MM.1S (cell line): ENCODE measurements around the gene PHACTR4.

Source experiments
- EZH2 ChIP-seq: fragments of 300-600 bp; sonication (generic); optimal IDR thresholded peaks from 2 replicates; pipeline ENCODE3; 2017; ENCODE audit warnings: low read depth, mild to moderate bottlenecking, antibody characterized with exemption, low read length, mixed read lengths
- EZH2phosphoT487 ChIP-seq: fragments of 300-600 bp; sonication (generic); IDR thresholded peaks from 2 replicates; pipeline ENCODE4 v1.6.1; 2018; ENCODE audit warnings: antibody characterized with exemption, low read length
- TF ChIP-seq, protein P1 (sequence below): fragments of 300-600 bp; sonication (generic); IDR thresholded peaks from 2 replicates; pipeline ENCODE4 v1.5.1; 2016; ENCODE audit warnings: antibody characterized with exemption, low read length, mixed read lengths

DNA sequence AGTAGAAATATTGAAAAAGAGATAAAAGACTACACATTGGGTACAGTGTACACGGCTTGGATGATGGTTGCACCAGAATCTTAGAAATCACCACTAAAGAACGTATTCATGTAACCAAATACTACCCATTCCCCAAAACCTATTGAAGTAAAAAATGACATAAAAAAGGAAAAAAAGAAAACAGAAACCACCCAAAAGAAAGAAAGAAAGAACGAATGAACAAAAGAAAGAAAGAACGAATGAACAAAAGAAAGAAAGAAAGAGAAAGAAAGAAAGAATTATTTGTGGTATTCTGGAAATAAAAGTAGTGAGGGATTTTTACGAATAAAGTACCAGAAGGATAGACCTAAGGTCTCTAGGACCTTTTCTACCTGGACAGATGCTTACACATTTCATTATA, 42.1 kb downstream of the PHACTR4 start:
- TF ChIP-seq, protein P1, sequence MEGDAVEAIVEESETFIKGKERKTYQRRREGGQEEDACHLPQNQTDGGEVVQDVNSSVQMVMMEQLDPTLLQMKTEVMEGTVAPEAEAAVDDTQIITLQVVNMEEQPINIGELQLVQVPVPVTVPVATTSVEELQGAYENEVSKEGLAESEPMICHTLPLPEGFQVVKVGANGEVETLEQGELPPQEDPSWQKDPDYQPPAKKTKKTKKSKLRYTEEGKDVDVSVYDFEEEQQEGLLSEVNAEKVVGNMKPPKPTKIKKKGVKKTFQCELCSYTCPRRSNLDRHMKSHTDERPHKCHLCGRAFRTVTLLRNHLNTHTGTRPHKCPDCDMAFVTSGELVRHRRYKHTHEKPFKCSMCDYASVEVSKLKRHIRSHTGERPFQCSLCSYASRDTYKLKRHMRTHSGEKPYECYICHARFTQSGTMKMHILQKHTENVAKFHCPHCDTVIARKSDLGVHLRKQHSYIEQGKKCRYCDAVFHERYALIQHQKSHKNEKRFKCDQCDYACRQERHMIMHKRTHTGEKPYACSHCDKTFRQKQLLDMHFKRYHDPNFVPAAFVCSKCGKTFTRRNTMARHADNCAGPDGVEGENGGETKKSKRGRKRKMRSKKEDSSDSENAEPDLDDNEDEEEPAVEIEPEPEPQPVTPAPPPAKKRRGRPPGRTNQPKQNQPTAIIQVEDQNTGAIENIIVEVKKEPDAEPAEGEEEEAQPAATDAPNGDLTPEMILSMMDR: no peak
- TF ChIP-seq EZH2 (no peak), EZH2phosphoT487 (no peak)
